Measurements from ENCODE around the gene ALDH1L1. TPM values are rescaled to one million over a fixed set of nuclear protein-coding genes. Genes with fewer than 3 reads are reported as not detected.

The ALDH1L1 gene
- total RNA-seq, 1 experiment from 2014 or later = 0.36 TPM

DNA sequence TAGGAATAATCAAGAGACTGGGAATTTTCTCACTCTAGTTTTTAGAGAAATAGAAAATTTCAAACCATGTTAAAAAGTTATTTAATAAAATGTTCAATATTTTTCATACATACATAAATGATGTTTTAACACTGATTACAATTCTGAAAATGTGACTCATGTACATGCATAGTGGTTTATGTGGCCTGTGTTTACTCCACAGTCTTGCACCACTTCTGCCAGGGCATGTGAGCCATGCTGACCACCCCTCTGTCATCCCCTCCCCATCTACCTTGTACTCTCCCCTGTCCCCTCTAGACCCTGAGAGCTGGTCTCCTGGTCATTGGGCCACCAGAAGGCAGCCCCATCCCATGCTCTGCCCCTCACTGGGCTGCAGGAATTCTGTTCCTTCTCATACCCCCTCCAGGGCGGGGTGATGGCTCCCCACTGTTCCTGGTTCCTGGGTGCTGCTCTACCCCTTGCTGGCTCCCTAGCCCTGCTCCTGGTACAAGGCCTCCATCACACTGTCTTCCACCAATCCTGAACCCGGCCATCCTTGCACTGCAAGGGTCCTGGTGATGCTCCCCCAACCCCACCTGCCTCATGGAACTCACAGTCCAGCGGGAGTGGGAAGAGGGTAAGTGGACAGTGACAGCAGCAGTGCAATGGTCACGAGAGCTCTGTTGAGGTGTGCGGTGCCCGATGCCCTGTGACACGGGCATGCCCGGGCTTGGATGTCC lies 72.3 kb downstream of the ALDH1L1 start:
- CTCF ChIA-PET = no interaction called here
- BruUV-seq (replicated peaks) = no TSS peak

GRCh38 chr3:126107203-126107939 lies 73.0 kb downstream of the ALDH1L1 start:
- DNase-seq (ENCODE audit: low read depth, low spot score) (no peak), ATAC-seq (no peak)
- ChIA-PET POLR2A (no interaction called here), CTCF (no interaction called here)
- in situ Hi-C loops (cut with HindIII; ENCODE audit: low pct_unique_long_range_greater_than_20kb, low sequenced_read_pairs) (no loop called here), intact Hi-C loops (cut with micrococcal nuclease; ENCODE audit: unreplicated experiment) (no loop called here)
- no peaks in the 10 kb centered on the region for H3K27me3 ChIP-seq (ENCODE audit: control insufficient read depth, insufficient read depth, low read length)
- H3K9me3 ChIP-seq (ENCODE audit: control insufficient read depth, insufficient read depth, low read depth, low read length) = no peaks in the 10 kb centered on the region
- no peak overlapping the region for H3K4me3 ChIP-seq (ENCODE audit: low read depth in 2 of 2, low read length in 2 of 2)
- no peaks in the 10 kb centered on the region for H3K36me3 ChIP-seq (ENCODE audit: control insufficient read depth, insufficient read depth, low read length)
- H3K27ac ChIP-seq (ENCODE audit: low read length) = no peak overlapping the region
- TF ChIP-seq, protein P1, sequence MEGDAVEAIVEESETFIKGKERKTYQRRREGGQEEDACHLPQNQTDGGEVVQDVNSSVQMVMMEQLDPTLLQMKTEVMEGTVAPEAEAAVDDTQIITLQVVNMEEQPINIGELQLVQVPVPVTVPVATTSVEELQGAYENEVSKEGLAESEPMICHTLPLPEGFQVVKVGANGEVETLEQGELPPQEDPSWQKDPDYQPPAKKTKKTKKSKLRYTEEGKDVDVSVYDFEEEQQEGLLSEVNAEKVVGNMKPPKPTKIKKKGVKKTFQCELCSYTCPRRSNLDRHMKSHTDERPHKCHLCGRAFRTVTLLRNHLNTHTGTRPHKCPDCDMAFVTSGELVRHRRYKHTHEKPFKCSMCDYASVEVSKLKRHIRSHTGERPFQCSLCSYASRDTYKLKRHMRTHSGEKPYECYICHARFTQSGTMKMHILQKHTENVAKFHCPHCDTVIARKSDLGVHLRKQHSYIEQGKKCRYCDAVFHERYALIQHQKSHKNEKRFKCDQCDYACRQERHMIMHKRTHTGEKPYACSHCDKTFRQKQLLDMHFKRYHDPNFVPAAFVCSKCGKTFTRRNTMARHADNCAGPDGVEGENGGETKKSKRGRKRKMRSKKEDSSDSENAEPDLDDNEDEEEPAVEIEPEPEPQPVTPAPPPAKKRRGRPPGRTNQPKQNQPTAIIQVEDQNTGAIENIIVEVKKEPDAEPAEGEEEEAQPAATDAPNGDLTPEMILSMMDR (IDR thresholded peaks at IDR 0.05) = no peak
- TF ChIP-seq SIN3A (IDR thresholded peaks at IDR 0.05; ENCODE audit: borderline replicate concordance, insufficient read depth, low read depth, low read length) (no peak), REST (IDR thresholded peaks at IDR 0.05; ENCODE audit: insufficient read depth in 1 of 2, low read depth in 2 of 2, low read length in 1 of 2) (no peak)
- no peaks in the 10 kb centered on the region for H3K4me1 ChIP-seq (ENCODE audit: control insufficient read depth, insufficient read depth, low read length)
- no TSS peak for BruUV-seq (replicated peaks)

More for the DNA sequence above, 72.3 kb downstream of the ALDH1L1 start:
- Histone ChIP-seq H3K4me1 (ENCODE audit: control insufficient read depth, insufficient read depth, low read length) (no peaks in the 10 kb centered on the region), H3K36me3 (ENCODE audit: control insufficient read depth, insufficient read depth, low read length) (no peaks in the 10 kb centered on the region), H3K27me3 (ENCODE audit: control insufficient read depth, insufficient read depth, low read length) (no peaks in the 10 kb centered on the region), H3K4me3 (ENCODE audit: low read depth in 2 of 2, low read length in 2 of 2) (no peak overlapping the region), H3K27ac (ENCODE audit: low read length) (no peak overlapping the region), H3K9me3 (ENCODE audit: control insufficient read depth, insufficient read depth, low read depth, low read length) (no peaks in the 10 kb centered on the region)
- ATAC-seq (no peak), DNase-seq (ENCODE audit: low read depth, low spot score) (no peak)
- in situ Hi-C loops (cut with HindIII; ENCODE audit: low pct_unique_long_range_greater_than_20kb, low sequenced_read_pairs) (no loop called here), intact Hi-C loops (cut with micrococcal nuclease; ENCODE audit: unreplicated experiment) (no loop called here)
- POLR2A ChIA-PET = no interaction called here
- TF ChIP-seq TCF7L2 (IDR thresholded peaks at IDR 0.05; ENCODE audit: low read depth, low read length) (no peak), POLR2AphosphoS5 (IDR thresholded peaks at IDR 0.05; ENCODE audit: low read depth, low read length) (no peak), SIN3A (IDR thresholded peaks at IDR 0.05; ENCODE audit: borderline replicate concordance, insufficient read depth, low read depth, low read length) (no peak), REST (IDR thresholded peaks at IDR 0.05; ENCODE audit: insufficient read depth in 1 of 2, low read depth in 2 of 2, low read length in 1 of 2) (no peak)
- TF ChIP-seq, protein P1 (IDR thresholded peaks at IDR 0.05) = no peak
